Testis (tissue), 5 donors: Measurements from ENCODE around the gene MYO9B. TPM values are rescaled to one million over a fixed set of nuclear protein-coding genes. Genes with fewer than 3 reads are reported as not detected.

Experiments
- DNase-seq: peaks from one replicate; pipeline ENCODE4 v3.0.0-alpha.2; 2019
- H3K27ac ChIP-seq, 2 donors: fragments of 200-600 bp; sonication (generic); one replicate each; pipeline ENCODE4 v1.5.1; 2019
- H3K27me3 ChIP-seq: fragments of 200-600 bp; sonication (generic); one replicate; pipeline ENCODE4 v1.5.1; 2019
- H3K36me3 ChIP-seq: fragments of 200-600 bp; sonication (generic); one replicate; pipeline ENCODE4 v1.5.1; 2017; ENCODE audit warnings: low read depth; ENCODE audit errors: missing control alignments
- H3K4me1 ChIP-seq: fragments of 200-600 bp; sonication (generic); one replicate; pipeline ENCODE4 v1.5.1; 2019
- H3K4me3 ChIP-seq, 2 donors: fragments of 200-600 bp; sonication (generic); one replicate each; pipeline ENCODE4 v1.5.1; 2017 to 2019
- H3K9me3 ChIP-seq: fragments of 200-600 bp; sonication (generic); one replicate; pipeline ENCODE4 v1.5.1; 2017
- POLR2A ChIP-seq: fragments of 450-650 bp; IDR thresholded peaks from one replicate; pipeline ENCODE4 v1.6.1; 2017; ENCODE audit warnings: antibody characterized with exemption, mild to moderate bottlenecking, moderate library complexity
- WGBS, 2 donors: methylation state at CpG; one replicate each; pipeline ENCODE4 v1.1.5; 2018; 5-methylcytosine and 5-hydroxymethylcytosine counted together
- intact Hi-C: fragments of 100-400 bp; cut with DNase I; formaldehyde crosslinking; loops from one replicate; pipeline ENCODE4 v1.15.1; 2023; ENCODE audit warnings: low total_unique reads
- long read RNA-seq, 2 donors: transcript quantifications; one replicate each; lab custom pipeline, GENCODE V29; 2026
- polyA plus RNA-seq: library from polyadenylated mRNA; stranded (reverse); fragments of 350-450 nt; fragmentation: Illumina TruSeq; extraction: RNeasy Lipid Tissue Mini Kit (QIAGEN cat#74804); gene quantifications from one replicate; pipeline ENCODE4 v1.2.3, GENCODE V29; 2014; ENCODE audit warnings: low read depth, low replicate concordance; ENCODE audit not compliant: insufficient read depth
- total RNA-seq, 2 donors: library from RNA; depleted of rRNA; stranded (reverse); fragments of >200 nt; gene quantifications; one replicate each; pipeline ENCODE4 v1.2.3, GENCODE V29; 2016
- TF ChIP-seq, protein P1 (sequence below), 3 experiments: fragments of 450-650 bp in 2 of 3; fragments of 200-600 bp in 1 of 3; sonication (generic) in 1 of 3; IDR thresholded peaks; one replicate each; pipeline ENCODE4 v1.5.1; 2016 to 2019; ENCODE audit warnings: antibody characterized with exemption in 3 of 3, mild to moderate bottlenecking in 2 of 3, moderate library complexity in 1 of 3

The MYO9B gene, protein sequence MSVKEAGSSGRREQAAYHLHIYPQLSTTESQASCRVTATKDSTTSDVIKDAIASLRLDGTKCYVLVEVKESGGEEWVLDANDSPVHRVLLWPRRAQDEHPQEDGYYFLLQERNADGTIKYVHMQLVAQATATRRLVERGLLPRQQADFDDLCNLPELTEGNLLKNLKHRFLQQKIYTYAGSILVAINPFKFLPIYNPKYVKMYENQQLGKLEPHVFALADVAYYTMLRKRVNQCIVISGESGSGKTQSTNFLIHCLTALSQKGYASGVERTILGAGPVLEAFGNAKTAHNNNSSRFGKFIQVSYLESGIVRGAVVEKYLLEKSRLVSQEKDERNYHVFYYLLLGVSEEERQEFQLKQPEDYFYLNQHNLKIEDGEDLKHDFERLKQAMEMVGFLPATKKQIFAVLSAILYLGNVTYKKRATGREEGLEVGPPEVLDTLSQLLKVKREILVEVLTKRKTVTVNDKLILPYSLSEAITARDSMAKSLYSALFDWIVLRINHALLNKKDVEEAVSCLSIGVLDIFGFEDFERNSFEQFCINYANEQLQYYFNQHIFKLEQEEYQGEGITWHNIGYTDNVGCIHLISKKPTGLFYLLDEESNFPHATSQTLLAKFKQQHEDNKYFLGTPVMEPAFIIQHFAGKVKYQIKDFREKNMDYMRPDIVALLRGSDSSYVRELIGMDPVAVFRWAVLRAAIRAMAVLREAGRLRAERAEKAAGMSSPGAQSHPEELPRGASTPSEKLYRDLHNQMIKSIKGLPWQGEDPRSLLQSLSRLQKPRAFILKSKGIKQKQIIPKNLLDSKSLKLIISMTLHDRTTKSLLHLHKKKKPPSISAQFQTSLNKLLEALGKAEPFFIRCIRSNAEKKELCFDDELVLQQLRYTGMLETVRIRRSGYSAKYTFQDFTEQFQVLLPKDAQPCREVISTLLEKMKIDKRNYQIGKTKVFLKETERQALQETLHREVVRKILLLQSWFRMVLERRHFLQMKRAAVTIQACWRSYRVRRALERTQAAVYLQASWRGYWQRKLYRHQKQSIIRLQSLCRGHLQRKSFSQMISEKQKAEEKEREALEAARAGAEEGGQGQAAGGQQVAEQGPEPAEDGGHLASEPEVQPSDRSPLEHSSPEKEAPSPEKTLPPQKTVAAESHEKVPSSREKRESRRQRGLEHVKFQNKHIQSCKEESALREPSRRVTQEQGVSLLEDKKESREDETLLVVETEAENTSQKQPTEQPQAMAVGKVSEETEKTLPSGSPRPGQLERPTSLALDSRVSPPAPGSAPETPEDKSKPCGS (N-terminal part only)
- 100 to 1,000 TPM; 407 TPM for total RNA-seq
- polyA plus RNA-seq: 121 TPM
- long read RNA-seq, donor 1, partial matches to known transcripts: 6 of 6 reads
- long read RNA-seq, donor 1, other reads (novel, unspliced or antisense): 0 of 6 reads
- long read RNA-seq, donor 2: 0 reads

GRCh38 chr19:17075035-17075863 lies at the start of gene MYO9B, which contains the start of gene HAUS8:
Gene MYO9B (plus strand): TSS chr19:17075777. CDS start chr19:17101718, 25,941 bp downstream.
Gene HAUS8 (minus strand): TSS chr19:17075452. CDS start chr19:17075422, 30 bp downstream.
- peak within 1 kb of the TSS; percentile 73 to 88 for H3K27ac ChIP-seq

GRCh38 chr19:17025991-17026658 lies 49.5 kb upstream of the MYO9B start:
- H3K27me3 ChIP-seq: no peaks in the 10 kb centered on the region
- H3K27ac ChIP-seq: no peak overlapping the region
- H3K4me1 ChIP-seq: no peaks in the 10 kb centered on the region
- peak overlapping the region in 1 of 2 donors; percentile 30 for H3K4me3 ChIP-seq
- H3K9me3 ChIP-seq: no peaks in the 10 kb centered on the region
- TF ChIP-seq POLR2A: no peak
- TF ChIP-seq, protein P1, sequence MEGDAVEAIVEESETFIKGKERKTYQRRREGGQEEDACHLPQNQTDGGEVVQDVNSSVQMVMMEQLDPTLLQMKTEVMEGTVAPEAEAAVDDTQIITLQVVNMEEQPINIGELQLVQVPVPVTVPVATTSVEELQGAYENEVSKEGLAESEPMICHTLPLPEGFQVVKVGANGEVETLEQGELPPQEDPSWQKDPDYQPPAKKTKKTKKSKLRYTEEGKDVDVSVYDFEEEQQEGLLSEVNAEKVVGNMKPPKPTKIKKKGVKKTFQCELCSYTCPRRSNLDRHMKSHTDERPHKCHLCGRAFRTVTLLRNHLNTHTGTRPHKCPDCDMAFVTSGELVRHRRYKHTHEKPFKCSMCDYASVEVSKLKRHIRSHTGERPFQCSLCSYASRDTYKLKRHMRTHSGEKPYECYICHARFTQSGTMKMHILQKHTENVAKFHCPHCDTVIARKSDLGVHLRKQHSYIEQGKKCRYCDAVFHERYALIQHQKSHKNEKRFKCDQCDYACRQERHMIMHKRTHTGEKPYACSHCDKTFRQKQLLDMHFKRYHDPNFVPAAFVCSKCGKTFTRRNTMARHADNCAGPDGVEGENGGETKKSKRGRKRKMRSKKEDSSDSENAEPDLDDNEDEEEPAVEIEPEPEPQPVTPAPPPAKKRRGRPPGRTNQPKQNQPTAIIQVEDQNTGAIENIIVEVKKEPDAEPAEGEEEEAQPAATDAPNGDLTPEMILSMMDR (IDR thresholded peaks at IDR 0.05): no peak
- intact Hi-C loops: no loop called here
- 2% methylated on average over 12 to 37 of the region's 40 CpGs for WGBS, 2 donors
- H3K36me3 ChIP-seq: no peaks in the 10 kb centered on the region
- DNase-seq: no peak

More at GRCh38 chr19:17075035-17075863, at the start of gene MYO9B, which contains the start of gene HAUS8:
- Histone ChIP-seq H3K36me3 (no peaks in the 10 kb centered on the region), H3K4me1 (peaks cover 28% of the 10 kb centered on the region), H3K9me3 (no peaks in the 10 kb centered on the region), H3K27me3 (no peaks in the 10 kb centered on the region), H3K4me3 (peak within 1 kb of the TSS; percentile 78 to 86)
- DNase-seq: peak; percentile 99
- WGBS, 2 donors: 0% methylated on average over 1 to 71 of the region's 103 CpGs
- TF ChIP-seq, protein P1 (IDR thresholded peaks at IDR 0.05): peak in 1 of 3 experiments; percentile 21
- TF ChIP-seq POLR2A: peak; percentile 4
- intact Hi-C loops: loop anchor here (10.0 kb wide), 1 partner anchor 60 kb away; no protein-coding TSS in a partner anchor

DNA sequence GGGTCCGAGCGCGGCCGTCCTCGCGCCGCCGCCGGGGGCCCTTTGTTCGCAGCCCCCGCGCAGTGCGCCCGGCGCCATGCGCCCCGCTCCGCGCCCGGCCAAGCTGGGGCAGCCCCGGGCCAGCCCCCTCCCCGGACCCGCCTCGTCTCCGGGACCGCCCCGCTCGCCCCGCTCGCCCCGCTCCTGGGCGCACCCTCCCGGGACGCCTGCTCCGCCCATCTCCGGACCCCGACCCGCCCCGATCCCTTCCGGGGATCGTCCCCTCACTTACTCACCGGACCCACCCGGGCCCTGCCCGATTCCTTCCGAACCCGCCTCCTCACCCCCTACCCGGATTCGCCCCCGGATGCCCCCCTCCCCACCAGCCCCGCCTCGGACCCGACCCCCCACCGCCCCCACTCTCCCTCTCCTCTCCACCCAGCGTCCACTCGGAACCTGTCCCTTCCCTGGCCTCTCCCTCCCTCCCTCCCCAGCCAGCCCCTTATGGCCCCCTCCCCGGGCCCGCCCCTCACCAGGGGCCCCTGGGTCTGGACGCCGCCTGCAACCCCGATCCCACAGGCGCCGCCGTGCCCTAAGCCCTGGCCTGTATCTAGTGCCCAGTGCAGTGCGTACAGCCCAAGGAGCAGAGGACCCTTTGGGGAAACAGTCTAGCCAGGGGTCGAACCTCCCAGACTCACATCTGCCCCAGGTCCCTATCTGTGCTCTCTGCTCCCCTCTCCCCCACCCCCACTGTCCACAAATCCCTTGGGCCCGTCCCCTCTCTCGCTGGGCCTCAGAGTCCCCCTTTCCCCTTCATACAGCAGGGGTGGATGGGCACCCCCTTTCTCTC lies 48.7 kb upstream of the MYO9B start, which contains the start of gene CPAMD8:
TSS of gene CPAMD8 (minus strand) at position 105 of the 829 bp plus-strand sequence. CDS start 168 bp downstream, outside the sequence.
- Histone ChIP-seq H3K9me3 (no peaks in the 10 kb centered on the region), H3K36me3 (no peaks in the 10 kb centered on the region), H3K4me1 (no peaks in the 10 kb centered on the region), H3K27me3 (no peaks in the 10 kb centered on the region), H3K27ac (no peak within 1 kb of the TSS), H3K4me3 (peak within 1 kb of the TSS; percentile 30 to 31)
- intact Hi-C loops: no loop called here
- 5 to 6% methylated on average over 20 to 43 of the region's 67 CpGs for WGBS, 2 donors
- no peak for DNase-seq
- TF ChIP-seq POLR2A: no peak
- TF ChIP-seq, protein P1 (IDR thresholded peaks at IDR 0.05): no peak
